ENCODE measurements around the gene KCND2. TPM values are rescaled to one million over a fixed set of nuclear protein-coding genes. Genes with fewer than 3 reads are reported as not detected.

The KCND2 gene
- total and polyA plus RNA-seq, 3 experiments from 2014 or later = not detected

DNA sequence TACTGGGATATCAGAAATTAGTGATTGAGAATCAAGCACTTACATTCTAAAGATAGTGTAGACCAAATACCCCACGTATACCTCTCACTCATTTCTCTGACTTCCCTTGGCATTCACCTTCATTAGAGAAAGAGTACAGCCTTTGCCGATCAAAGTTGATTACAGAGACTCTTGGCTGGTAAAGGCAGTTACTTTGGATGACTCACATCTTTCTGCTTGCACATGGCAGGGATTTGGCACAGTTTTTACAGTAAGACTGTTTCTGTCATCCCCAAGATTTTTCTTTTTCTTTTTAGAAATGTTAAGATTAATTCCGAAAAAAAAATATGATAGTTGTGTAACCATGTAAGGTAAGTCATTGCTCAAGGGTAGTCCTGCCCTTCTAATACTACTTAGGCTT lies 442.0 kb downstream of the KCND2 start:
- no peak overlapping the region for H3K4me3 ChIP-seq (ENCODE audit: low read length)
- no peaks in the 10 kb centered on the region for H3K27me3 ChIP-seq (ENCODE audit: insufficient read depth, low read length, poor library complexity, severe bottlenecking)
- H3K4me1 Mint-ChIP-seq = no peaks in the 10 kb centered on the region
- CTCF ChIA-PET = no interaction called here
- POLR2A ChIA-PET = no interaction called here
- H3K4me3 Mint-ChIP-seq = no peak overlapping the region
- no peaks in the 10 kb centered on the region for H3K36me3 Mint-ChIP-seq
- H3K4me1 ChIP-seq (ENCODE audit: insufficient read depth, low read length) = no peaks in the 10 kb centered on the region
- no peak overlapping the region for H3K27ac ChIP-seq (ENCODE audit: low read depth, low read length)
- DNase-seq = no peak
- H3K27ac Mint-ChIP-seq = no peak overlapping the region
- H3K9me3 Mint-ChIP-seq = peaks cover 0 to 3% (median 0%) of the 10 kb centered on the region in 5 donors
- H3K36me3 ChIP-seq (ENCODE audit: insufficient read depth, low read length) = no peaks in the 10 kb centered on the region
- no peaks in the 10 kb centered on the region for H3K27me3 Mint-ChIP-seq
- no peaks in the 10 kb centered on the region for H3K9me3 ChIP-seq (ENCODE audit: low read length)

- CTCF ChIA-PET = no interaction called here
- Histone ChIP-seq H3K27ac (ENCODE audit: low read depth, low read length) (no peak overlapping the region), H3K4me3 (ENCODE audit: low read length) (no peak overlapping the region), H3K27me3 (ENCODE audit: insufficient read depth, low read length, poor library complexity, severe bottlenecking) (no peaks in the 10 kb centered on the region), H3K36me3 (ENCODE audit: insufficient read depth, low read length) (no peaks in the 10 kb centered on the region), H3K4me1 (ENCODE audit: insufficient read depth, low read length) (no peaks in the 10 kb centered on the region), H3K9me3 (ENCODE audit: low read length) (no peaks in the 10 kb centered on the region)
- Mint-ChIP-seq H3K27ac (no peak overlapping the region), H3K4me1 (no peaks in the 10 kb centered on the region), H3K9me3 (peaks cover 0 to 3% (median 0%) of the 10 kb centered on the region in 5 donors), H3K4me3 (no peak overlapping the region), H3K36me3 (no peaks in the 10 kb centered on the region), H3K27me3 (no peaks in the 10 kb centered on the region)
- DNase-seq = no peak
- POLR2A ChIA-PET = no interaction called here
Measured at GRCh38 chr7:120716307-120716706, 443.3 kb downstream of the KCND2 start.

- no peak overlapping the region for H3K27ac Mint-ChIP-seq
- no peaks in the 10 kb centered on the region for H3K36me3 Mint-ChIP-seq
- peaks cover 0 to 1% of the 10 kb centered on the region in 2 donors for H3K27me3 Mint-ChIP-seq
- no peaks in the 10 kb centered on the region for H3K4me1 ChIP-seq (ENCODE audit: insufficient read depth, low read length)
- no peaks in the 10 kb centered on the region for H3K36me3 ChIP-seq (ENCODE audit: insufficient read depth, low read length)
- no peaks in the 10 kb centered on the region for H3K9me3 ChIP-seq (ENCODE audit: low read length)
- no peak overlapping the region for H3K4me3 Mint-ChIP-seq
- CTCF ChIA-PET = no interaction called here
- no peak overlapping the region for H3K27ac ChIP-seq (ENCODE audit: low read depth, low read length)
- H3K4me1 Mint-ChIP-seq = no peaks in the 10 kb centered on the region
- POLR2A ChIA-PET = no interaction called here
- no peaks in the 10 kb centered on the region for H3K27me3 ChIP-seq (ENCODE audit: insufficient read depth, low read length, poor library complexity, severe bottlenecking)
- H3K9me3 Mint-ChIP-seq = peaks cover 0 to 3% (median 0%) of the 10 kb centered on the region in 5 donors
- no peak for DNase-seq
- no peak overlapping the region for H3K4me3 ChIP-seq (ENCODE audit: low read length)
Measured at GRCh38 chr7:120717166-120717565, 444.2 kb downstream of the KCND2 start.

DNA sequence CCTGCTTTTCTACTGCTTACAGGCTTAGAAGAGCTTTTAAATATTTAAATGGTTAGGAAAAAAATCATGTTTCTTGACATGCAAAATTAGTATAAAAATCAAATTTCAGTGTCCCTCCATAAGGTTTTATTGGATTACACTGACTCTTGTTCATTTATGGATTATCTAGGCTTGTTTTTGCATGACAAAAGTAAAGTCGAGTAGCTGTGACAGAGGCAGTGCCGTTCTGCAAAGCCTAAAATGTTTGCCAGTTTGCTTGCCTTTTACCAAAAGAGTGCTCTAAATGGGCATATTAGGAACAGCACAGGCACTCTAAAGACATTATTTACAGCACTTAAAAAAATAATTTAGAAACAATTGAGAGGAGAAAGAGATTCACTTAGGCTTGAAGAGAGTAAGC lies 445.4 kb downstream of the KCND2 start:
- DNase-seq = no peak
- H3K9me3 ChIP-seq (ENCODE audit: low read length) = no peaks in the 10 kb centered on the region
- Mint-ChIP-seq H3K36me3 (no peaks in the 10 kb centered on the region), H3K4me3 (no peak overlapping the region), H3K27ac (no peak overlapping the region), H3K4me1 (no peaks in the 10 kb centered on the region), H3K9me3 (no peaks in the 10 kb centered on the region), H3K27me3 (peaks cover 0 to 1% of the 10 kb centered on the region in 2 donors)
- H3K4me3 ChIP-seq (ENCODE audit: low read length) = no peak overlapping the region
- CTCF ChIA-PET = no interaction called here
- H3K4me1 ChIP-seq (ENCODE audit: insufficient read depth, low read length) = no peaks in the 10 kb centered on the region
- POLR2A ChIA-PET = no interaction called here
- H3K27me3 ChIP-seq (ENCODE audit: insufficient read depth, low read length, poor library complexity, severe bottlenecking) = no peaks in the 10 kb centered on the region
- no peak overlapping the region for H3K27ac ChIP-seq (ENCODE audit: low read depth, low read length)
- H3K36me3 ChIP-seq (ENCODE audit: insufficient read depth, low read length) = no peaks in the 10 kb centered on the region

GRCh38 chr7:120720317-120720716 lies 447.3 kb downstream of the KCND2 start:
- CTCF ChIA-PET = no interaction called here
- no peak for DNase-seq
- H3K36me3 ChIP-seq (ENCODE audit: insufficient read depth, low read length) = no peaks in the 10 kb centered on the region
- H3K9me3 ChIP-seq (ENCODE audit: low read length) = no peaks in the 10 kb centered on the region
- H3K36me3 Mint-ChIP-seq = no peaks in the 10 kb centered on the region
- POLR2A ChIA-PET = no interaction called here
- no peaks in the 10 kb centered on the region for H3K4me1 ChIP-seq (ENCODE audit: insufficient read depth, low read length)
- no peaks in the 10 kb centered on the region for H3K27me3 ChIP-seq (ENCODE audit: insufficient read depth, low read length, poor library complexity, severe bottlenecking)
- no peaks in the 10 kb centered on the region for H3K4me1 Mint-ChIP-seq
- no peak overlapping the region for H3K4me3 Mint-ChIP-seq
- H3K27ac ChIP-seq (ENCODE audit: low read depth, low read length) = no peak overlapping the region
- H3K27me3 Mint-ChIP-seq = peaks cover 0 to 1% of the 10 kb centered on the region in 2 donors
- no peak overlapping the region for H3K27ac Mint-ChIP-seq
- H3K9me3 Mint-ChIP-seq = no peaks in the 10 kb centered on the region
- H3K4me3 ChIP-seq (ENCODE audit: low read length) = no peak overlapping the region

- Histone ChIP-seq H3K9me3 (ENCODE audit: low read length) (no peaks in the 10 kb centered on the region), H3K27ac (ENCODE audit: low read depth, low read length) (no peak overlapping the region), H3K36me3 (ENCODE audit: insufficient read depth, low read length) (no peaks in the 10 kb centered on the region), H3K27me3 (ENCODE audit: insufficient read depth, low read length, poor library complexity, severe bottlenecking) (no peaks in the 10 kb centered on the region), H3K4me3 (ENCODE audit: low read length) (no peak overlapping the region), H3K4me1 (ENCODE audit: insufficient read depth, low read length) (no peaks in the 10 kb centered on the region)
- H3K4me3 Mint-ChIP-seq = no peak overlapping the region
- DNase-seq = no peak
- H3K4me1 Mint-ChIP-seq = no peaks in the 10 kb centered on the region
- peaks cover 0 to 5% of the 10 kb centered on the region in 2 donors for H3K27me3 Mint-ChIP-seq
- CTCF ChIA-PET = no interaction called here
- H3K27ac Mint-ChIP-seq = no peak overlapping the region
- no peaks in the 10 kb centered on the region for H3K36me3 Mint-ChIP-seq
- H3K9me3 Mint-ChIP-seq = no peaks in the 10 kb centered on the region
- POLR2A ChIA-PET = no interaction called here
Measured at GRCh38 chr7:120723465-120724385, 450.8 kb downstream of the KCND2 start.

- DNase-seq = no peak
- no peaks in the 10 kb centered on the region for H3K4me1 Mint-ChIP-seq
- Histone ChIP-seq H3K4me3 (ENCODE audit: low read length) (no peak overlapping the region), H3K27me3 (ENCODE audit: insufficient read depth, low read length, poor library complexity, severe bottlenecking) (no peaks in the 10 kb centered on the region), H3K36me3 (ENCODE audit: insufficient read depth, low read length) (no peaks in the 10 kb centered on the region), H3K27ac (ENCODE audit: low read depth, low read length) (no peak overlapping the region), H3K4me1 (ENCODE audit: insufficient read depth, low read length) (no peaks in the 10 kb centered on the region), H3K9me3 (ENCODE audit: low read length) (no peaks in the 10 kb centered on the region)
- peak overlapping the region in 1 of 8 donors; percentile 36 for H3K27ac Mint-ChIP-seq
- no peaks in the 10 kb centered on the region for H3K36me3 Mint-ChIP-seq
- H3K4me3 Mint-ChIP-seq = no peak overlapping the region
- CTCF ChIA-PET = no interaction called here
- peaks cover 0 to 3% (median 0%) of the 10 kb centered on the region in 5 donors for H3K9me3 Mint-ChIP-seq
- peaks cover 0 to 5% of the 10 kb centered on the region in 2 donors for H3K27me3 Mint-ChIP-seq
- POLR2A ChIA-PET = no interaction called here
Measured at GRCh38 chr7:120724448-120724847, 451.5 kb downstream of the KCND2 start.

GRCh38 chr7:120724955-120725354 lies 452.0 kb downstream of the KCND2 start:
- ChIA-PET CTCF (no interaction called here), POLR2A (no interaction called here)
- peaks cover 0 to 5% (median 0%) of the 10 kb centered on the region in 5 donors for H3K9me3 Mint-ChIP-seq
- H3K36me3 ChIP-seq (ENCODE audit: insufficient read depth, low read length) = no peaks in the 10 kb centered on the region
- H3K4me3 ChIP-seq (ENCODE audit: low read length) = no peak overlapping the region
- no peak overlapping the region for H3K4me3 Mint-ChIP-seq
- H3K9me3 ChIP-seq (ENCODE audit: low read length) = no peaks in the 10 kb centered on the region
- no peak for DNase-seq
- H3K27ac Mint-ChIP-seq = no peak overlapping the region
- H3K4me1 Mint-ChIP-seq = no peaks in the 10 kb centered on the region
- H3K27me3 Mint-ChIP-seq = peaks cover 0 to 5% of the 10 kb centered on the region in 2 donors
- no peaks in the 10 kb centered on the region for H3K4me1 ChIP-seq (ENCODE audit: insufficient read depth, low read length)
- no peaks in the 10 kb centered on the region for H3K27me3 ChIP-seq (ENCODE audit: insufficient read depth, low read length, poor library complexity, severe bottlenecking)
- H3K36me3 Mint-ChIP-seq = no peaks in the 10 kb centered on the region
- no peak overlapping the region for H3K27ac ChIP-seq (ENCODE audit: low read depth, low read length)

Data from CD8-positive, alpha-beta memory T cell (primary cell).